ENCODE measurements around the gene MRPL58. TPM values are rescaled to one million over a fixed set of nuclear protein-coding genes. Genes with fewer than 3 reads are reported as not detected.

The MRPL58 gene
- total RNA-seq, 1 donor from 2014 or later, result 52.9 TPM

DNA sequence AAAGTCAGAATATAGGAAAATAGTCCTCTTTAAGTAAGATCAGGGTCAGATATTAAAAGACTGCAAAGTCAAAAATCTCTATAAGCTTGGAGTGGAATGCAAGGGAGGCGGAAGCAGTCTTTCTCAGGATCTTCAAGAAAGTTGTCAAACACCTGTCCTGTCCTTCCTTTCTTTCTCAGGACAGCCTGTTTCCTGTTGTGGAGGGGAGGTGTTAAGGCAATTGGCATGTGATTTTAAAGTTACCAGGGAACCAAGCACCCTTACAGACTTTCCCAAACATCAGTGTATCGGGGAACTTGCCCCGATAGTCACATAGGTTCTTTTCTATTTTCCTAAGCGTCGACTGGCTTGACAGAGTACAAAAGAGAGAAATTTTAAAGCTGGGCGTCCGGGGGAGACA is 32.2 kb downstream of the MRPL58 start:
- intact Hi-C loops (cut with micrococcal nuclease), result loop anchor here (5.0 kb wide), 1 partner anchor 138 kb away; the partner anchor contains the start of gene SUMO2

DNA sequence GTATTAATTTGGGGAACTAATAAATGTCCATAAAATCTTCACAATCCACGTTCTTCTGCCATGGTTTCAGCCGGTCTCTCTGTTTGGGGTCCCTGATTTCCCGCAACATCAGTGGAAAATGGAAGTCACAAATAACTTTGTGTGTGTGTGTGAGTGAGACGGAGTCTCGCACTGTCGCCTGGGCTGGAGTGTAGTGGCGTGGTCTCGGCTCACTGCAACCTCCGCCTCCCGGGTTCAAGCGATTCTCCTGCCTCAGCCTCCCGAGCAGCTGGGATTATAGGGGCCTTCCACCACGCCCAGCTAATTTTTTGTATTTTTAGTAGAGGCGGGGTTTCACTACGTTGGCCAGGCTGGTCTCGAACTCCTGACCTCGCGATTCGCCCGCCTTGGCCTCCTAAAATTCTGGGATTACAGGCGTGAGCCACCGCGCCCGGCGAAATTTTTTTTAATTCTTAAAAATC is 33.5 kb downstream of the MRPL58 start:
- intact Hi-C loops (cut with micrococcal nuclease), result loop anchor here (1.0 to 5.0 kb wide), 3 partner anchors 12 to 136 kb away; partner anchors contain the start of genes ARMC7 and SUMO2

DNA sequence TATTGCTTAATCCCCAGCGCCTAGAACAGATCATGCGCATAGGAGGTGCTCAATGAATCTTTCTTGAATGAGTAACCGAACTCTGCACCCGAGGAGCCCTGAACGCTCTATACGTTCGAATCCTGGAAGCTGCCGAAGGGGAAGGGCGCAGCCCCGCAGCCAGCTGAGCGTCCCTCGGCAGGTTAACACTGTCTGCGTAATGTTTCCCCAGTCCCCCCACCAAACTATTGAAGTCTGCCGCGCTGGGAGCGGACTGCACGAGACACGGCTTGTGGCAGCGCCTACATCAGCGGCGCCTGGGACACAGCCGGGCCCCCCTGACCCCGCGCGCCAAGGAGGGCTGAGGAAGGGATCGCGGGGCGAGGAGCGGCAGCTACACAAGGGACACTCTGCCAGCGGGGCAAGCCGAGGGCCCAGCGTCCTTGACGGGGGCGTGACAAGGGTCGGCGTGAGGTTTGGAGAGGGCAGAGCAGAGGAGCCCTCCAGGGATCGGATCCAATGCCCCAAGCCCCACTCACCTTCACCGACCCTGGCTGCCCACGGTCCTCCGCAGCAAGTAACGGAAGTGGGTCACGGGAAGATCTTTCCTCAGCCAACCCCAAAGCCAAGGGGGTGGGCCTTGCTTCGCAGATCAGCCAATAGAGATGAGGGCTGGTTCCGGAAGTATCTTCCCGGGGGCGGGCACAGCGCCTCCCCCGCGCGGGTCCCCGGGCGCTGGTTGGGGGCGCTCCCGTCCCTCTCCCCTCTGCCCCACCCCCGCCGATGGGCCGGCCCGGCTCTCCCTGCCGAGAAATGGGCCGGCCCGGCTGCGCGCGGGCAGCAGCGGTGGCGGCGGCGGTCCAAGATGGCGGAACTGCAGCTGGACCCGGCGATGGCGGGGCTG is 34.2 kb downstream of the MRPL58 start, which contains the start of the genes ATP5PD and KCTD2:
Gene ATP5PD, minus strand, starts transcription at position 563 of the 883 bp plus-strand sequence. CDS start 4,319 bp downstream, outside the sequence.
Gene KCTD2, plus strand, starts transcription at position 819 of the 883 bp plus-strand sequence. Its CDS starts 26 bp downstream, at position 845.
- intact Hi-C loops (cut with micrococcal nuclease), result loop anchor here (1.0 to 5.0 kb wide), 3 partner anchors 12 to 136 kb away; partner anchors contain the start of genes ARMC7 and SUMO2

DNA sequence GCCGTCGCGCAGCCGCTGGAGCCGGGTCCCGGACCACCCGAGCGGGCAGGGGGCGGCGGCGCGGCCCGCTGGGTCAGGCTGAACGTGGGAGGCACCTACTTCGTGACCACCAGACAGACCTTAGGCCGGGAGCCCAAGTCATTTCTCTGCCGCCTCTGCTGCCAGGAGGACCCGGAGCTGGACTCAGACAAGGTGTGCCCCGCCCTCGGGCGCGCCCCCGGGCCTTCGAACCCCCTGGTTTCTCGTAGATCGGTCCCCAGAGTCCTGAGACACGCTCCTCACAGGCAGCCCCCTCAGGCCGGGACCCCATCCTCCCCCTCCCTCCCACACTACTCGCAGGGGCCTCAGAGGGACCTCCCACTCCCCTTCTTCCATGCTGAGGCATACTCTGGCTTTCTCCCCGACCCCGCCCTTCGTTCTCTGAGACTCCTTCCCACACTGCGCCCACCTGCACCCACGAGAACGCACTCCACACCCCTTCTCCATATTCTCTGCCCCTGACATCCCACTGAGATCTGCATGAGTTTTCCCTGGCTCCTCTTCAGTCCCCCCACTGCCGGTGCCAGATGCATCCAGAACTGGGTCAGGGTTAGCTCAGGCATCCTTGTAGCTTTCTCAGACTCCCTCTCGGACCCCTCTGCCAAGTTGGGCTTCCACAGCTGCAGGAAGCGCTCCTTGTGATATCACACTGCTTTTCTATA is 35.1 kb downstream of the MRPL58 start:
- intact Hi-C loops (cut with micrococcal nuclease), result loop anchor here (2.0 to 5.0 kb wide), 2 partner anchors 61 to 135 kb away; partner anchors contain the start of genes ARMC7 and SUMO2

DNA sequence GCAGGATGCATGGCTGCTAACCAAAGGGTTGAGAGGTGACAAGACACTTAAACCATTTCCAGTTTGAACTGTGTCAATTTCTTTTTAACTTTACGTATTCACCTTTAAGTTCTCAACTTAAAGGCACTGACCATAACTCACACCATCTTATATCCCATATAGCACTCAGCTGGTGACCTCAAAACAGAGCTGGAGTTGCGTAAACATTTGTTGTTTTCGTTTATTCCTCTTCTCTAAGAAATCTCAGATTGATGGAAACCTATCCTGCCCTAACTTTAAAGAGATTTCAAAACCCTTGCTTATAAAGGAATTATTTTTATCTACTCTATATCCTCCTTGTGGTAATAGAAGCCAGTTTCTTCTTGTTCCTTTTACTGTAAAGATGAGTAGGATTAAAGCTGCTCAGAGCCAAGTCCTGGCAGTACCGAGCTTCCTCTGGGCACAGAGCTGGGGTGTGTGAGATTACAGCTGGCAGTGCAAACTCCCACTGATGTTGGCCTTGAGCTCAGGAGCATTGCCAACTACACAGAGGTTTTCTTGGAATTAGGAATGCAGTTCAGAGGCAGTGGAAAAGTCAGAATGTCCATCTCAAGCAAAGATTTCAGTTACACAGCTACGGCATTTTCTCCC is 35.9 kb downstream of the MRPL58 start:
- intact Hi-C loops (cut with micrococcal nuclease), result loop anchor here (5.0 kb wide), 1 partner anchor 134 kb away; the partner anchor contains the start of gene SUMO2

DNA sequence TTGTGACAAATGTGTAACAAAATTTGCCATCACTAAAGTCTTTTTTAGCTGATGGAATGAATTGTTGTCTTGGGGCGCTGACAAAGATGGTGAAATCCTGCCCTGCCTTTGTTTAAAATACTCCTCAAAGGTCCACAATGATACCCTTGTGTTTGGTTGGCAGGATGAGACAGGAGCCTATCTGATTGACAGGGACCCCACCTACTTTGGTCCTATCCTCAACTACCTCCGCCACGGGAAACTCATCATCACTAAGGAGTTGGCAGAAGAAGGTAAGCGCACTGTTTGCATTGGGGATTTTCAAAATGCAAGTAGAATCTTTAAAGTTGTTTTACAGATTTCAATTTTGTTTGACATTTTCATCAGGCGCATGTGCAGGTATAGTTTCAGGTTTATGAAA is 36.6 kb downstream of the MRPL58 start:
- intact Hi-C loops (cut with micrococcal nuclease), result loop anchor here (5.0 kb wide), 1 partner anchor 133 kb away; the partner anchor contains the start of gene SUMO2

DNA sequence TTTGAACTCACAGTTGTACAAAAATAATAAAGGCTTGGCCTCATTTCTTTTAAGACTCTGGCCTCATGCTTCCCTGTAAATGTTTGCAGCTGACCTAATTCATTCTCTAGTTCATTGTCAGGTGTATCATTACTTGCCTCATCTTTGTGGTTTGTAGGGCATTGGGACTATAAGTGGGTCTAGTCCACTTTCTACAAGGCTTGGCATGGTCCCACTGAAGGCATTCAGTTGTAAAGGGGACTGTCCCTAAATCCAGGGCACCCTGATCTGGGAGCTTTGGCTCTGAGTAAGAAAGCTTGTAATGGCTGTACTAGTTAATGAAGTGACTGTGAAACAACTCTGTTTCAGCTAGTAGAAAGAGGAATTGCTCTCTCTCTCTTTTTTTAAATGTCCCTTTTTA is 37.2 kb downstream of the MRPL58 start:
- intact Hi-C loops (cut with micrococcal nuclease), result loop anchor here (5.0 kb wide), 1 partner anchor 133 kb away; the partner anchor contains the start of gene SUMO2

DNA sequence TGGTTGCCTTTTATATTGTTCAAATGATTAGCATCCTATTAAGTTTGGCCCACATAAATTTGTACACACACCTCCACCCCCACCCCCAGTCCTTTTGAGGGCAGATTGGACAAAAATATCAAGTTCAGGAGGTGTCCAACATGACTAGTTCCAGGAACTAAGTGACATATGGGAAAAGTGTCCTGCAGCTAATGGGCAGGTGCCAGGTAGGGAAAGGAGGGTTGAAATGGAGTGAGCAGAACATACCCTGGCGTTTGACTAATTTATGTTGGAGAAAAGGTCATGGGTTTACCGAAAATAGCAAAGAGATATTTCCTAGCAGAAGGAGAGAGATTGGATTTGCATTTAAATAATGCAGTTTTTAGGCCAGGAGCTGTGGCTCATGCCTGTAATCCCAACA is 39.5 kb downstream of the MRPL58 start:
- intact Hi-C loops (cut with micrococcal nuclease), result no loop called here

DNA sequence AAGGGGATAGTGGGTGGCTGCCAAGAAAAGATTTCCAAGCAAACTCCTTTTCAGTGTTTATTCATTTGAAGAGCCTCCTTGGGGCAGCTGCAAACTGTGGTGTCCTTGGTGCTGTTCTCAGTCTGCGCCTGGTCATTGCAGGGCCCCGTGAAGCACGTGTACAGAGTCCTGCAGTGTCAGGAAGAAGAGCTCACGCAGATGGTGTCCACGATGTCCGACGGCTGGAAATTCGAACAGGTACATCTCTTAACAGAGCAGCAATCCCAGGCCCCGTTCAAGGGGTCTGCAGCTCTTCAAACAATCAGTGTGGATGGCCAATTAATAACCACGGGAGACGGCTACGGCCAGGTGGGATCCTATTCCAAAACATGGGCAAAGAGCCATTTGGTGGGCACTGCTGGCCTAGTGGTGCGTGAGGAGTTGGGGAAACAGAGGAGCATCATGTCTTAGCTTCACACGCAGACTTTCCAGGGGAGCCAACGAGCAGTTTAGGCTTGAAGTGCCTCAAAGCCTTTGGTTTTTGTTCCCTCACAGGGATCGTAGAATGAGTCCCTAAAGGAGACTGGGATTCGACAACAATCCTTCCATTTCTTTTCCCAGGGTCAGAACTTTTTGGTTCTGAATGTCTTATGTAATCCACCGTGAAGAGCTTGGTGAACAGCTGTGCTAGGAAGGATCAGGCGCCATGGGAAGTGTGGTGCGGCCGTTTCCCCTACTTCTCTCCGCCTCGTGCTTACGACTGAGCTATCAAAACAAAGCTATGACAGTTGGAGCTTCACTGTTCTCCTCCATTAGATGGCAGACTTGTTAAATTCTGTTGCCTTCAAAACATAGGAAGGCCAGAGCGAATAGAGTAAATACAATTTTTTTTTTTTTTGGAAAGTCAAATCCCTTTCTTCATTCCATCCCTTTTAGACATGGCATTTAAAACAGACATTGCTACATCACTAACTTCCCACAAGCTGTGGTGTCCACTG is 47.2 kb downstream of the MRPL58 start:
- intact Hi-C loops (cut with micrococcal nuclease), result loop anchor here (10.0 kb wide), 1 partner anchor 75 kb away; the partner anchor contains the start of gene NT5C

DNA sequence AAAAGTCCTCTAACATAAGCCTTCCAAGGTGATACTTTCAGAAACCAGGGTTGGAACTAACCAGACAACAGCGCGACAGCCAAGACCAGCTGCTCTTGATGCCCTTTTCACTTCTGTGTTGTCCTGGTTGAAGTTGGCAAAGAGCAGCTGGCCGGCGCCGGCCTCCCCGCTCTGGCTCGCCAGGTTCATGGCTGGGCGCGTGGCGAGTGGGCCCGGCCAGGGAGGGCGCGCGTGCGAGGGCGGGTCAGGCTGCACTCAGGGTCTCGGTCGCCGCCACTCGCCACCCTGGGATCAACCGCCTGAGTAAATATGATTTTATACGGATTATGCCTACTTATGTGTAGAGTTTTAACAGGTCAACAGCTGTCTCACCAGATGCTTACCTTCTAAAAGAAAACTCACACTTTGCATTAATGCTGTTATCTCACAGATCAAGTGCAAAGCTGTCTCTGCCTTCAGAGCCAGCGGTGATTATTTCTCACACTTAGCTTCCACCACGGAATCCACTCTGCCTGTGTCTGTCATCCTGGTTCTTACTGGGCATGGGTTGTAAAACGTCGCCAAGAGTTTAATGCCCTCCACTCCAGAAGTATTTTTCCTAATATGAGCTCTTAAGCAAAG is 48.1 kb downstream of the MRPL58 start:
- intact Hi-C loops (cut with micrococcal nuclease), result loop anchor here (10.0 kb wide), 1 partner anchor 74 kb away; the partner anchor contains the start of gene NT5C

DNA sequence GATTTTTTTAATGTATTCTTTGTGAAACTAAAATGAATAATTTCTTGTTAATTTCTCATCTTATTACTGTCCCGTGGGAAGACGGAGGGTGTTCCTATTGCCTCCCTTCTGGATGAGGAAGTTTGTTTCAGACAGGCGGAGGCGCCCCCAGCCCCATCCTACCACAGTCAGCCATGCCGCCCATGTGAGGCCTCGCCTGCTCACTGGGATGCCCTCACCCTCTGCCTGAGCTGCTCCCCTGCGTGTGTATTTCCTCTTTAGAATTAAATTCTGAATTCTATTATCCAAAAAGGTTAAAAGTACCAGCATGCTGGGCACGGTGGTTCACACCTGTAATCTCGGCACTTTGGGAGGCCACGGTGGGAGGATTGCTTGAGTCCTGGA is 48.6 kb downstream of the MRPL58 start:
- intact Hi-C loops (cut with micrococcal nuclease), result loop anchor here (10.0 kb wide), 1 partner anchor 74 kb away; the partner anchor contains the start of gene NT5C

DNA sequence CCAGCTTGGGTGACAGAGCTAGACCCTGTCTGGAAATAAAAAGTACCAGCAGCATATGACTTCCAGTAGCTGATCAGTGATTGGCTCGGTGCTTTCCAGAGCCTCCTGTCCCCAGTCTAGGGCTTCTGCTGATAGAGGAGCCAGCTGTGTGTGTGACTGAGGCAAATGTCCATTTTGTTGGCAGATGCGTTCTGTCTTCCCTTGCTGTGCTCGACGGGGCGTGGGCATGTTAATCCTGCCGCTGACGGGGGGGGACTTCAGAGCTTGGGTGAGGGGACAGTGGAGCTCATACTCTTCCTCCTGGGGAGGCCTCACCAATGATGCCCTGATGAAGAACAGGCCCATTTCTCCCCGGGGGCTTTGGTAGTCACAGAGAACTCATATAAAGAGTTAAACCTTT is 49.1 kb downstream of the MRPL58 start:
- intact Hi-C loops (cut with micrococcal nuclease), result loop anchor here (10.0 kb wide), 1 partner anchor 73 kb away; the partner anchor contains the start of gene NT5C

DNA sequence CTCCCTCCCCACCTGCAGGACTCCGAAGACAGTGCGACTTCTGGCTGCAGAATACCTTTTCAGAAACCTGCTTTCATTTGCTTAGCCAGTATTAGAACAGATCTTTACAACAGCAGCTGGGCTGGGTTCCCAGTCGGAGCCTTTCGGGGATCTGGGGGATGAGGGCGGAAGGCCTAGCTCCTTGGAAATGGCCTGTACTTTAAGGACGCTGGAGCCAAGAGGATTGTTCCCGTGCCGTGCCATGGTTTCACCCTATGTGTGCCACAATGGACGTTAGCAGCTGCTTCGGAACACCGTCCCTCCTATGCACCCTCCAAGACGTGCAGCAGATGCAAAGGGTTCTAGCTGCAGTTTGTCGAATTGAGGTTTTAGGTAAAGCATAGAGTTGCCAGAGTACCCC is 50.7 kb downstream of the MRPL58 start:
- intact Hi-C loops (cut with micrococcal nuclease), result loop anchor here (10.0 kb wide), 1 partner anchor 72 kb away; the partner anchor contains the start of gene NT5C

DNA sequence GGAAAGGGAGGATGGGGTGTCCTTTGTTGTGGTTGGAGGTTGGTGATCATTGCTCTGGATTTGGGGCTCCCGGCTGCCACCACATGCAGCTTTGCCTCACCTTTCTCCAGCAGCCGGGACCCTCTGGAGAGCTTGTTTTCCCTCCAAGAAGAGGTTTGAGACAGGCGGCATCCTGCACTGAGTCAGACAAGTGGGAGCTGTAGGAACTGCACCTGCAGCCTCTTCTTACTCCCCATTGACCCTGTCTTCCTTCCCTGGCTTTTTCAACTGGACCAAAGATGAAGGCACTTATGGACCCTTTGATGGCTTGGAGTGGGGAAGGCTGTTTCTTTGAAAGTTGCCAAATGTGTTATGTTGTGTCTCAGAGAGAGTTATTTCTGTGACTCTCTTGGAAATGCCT is 51.2 kb downstream of the MRPL58 start:
- intact Hi-C loops (cut with micrococcal nuclease), result loop anchor here (10.0 kb wide), 1 partner anchor 71 kb away; the partner anchor contains the start of gene NT5C

DNA sequence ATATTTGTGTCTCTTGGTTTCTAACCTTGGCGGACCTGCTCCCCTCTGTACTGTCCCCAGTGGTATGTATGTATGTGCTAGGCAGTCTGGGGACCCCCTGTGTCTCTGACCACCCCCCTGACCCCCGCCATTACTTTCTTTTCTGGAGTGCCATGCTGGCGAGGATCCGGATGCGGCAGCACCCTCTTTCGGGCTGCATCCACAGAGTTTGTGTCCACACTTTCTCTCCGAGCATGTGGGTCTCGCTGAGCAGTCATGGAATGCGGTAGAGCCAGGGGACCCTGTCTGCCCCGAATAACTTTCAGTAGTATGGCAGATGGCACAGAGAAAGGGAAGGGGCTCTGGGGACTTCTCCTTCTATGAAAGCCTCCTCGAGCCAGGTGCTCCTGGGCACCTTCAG is 51.6 kb downstream of the MRPL58 start:
- intact Hi-C loops (cut with micrococcal nuclease), result loop anchor here (10.0 kb wide), 1 partner anchor 71 kb away; the partner anchor contains the start of gene NT5C

DNA sequence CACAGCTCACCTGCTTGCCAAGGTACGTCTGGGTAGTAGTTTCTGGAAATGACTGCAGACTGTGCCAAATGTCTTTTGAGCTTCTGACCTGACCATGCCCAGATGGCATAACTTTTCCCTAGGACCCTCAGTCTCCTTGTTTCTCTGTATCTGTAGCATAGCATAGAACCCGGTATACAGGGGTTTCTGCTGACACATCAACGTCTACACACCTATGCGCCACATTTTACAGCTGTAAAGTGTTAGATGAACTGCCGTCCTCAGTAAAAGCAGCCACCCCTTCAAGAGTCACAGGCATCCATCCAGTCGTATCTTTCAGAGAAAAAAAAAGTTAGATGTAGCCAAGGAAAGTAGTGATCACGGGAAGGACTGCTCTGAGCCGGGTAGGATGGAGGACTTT is 52.0 kb downstream of the MRPL58 start:
- intact Hi-C loops (cut with micrococcal nuclease), result loop anchor here (10.0 kb wide), 1 partner anchor 70 kb away; the partner anchor contains the start of gene NT5C

DNA sequence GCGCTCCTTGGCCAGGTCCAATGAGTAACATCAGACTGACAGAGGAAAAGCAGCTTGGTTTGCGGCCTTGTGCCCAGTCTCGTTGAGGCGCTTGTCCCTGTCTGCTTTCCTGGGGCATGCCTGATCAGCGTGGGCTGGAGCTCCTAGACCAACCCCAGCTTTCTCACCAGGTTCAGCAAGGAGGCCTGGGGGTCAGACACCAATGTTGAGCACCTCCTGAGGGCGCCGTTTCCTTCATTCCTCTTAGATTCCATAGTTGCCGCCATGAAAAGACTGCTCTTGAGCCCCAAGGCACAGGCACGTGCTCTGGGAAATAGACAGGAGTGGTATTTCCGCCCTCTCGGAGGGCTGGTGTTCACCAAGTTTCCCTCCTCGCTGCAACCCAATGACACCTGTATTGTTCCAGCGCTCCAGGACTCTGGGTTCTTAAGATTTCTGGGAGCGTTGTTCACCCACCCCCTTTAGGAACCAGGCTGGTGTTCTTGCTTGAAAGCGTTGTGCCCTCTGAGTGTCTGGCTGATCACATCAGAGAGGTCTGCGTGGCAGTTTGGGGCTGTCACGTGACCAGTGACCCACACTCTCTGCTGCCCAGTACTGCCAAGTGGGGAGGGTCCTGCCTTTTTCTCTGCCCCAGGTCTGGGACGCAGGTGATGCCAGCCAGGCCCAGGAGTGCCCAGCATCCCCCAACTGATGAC is 52.5 kb downstream of the MRPL58 start:
- intact Hi-C loops (cut with micrococcal nuclease), result loop anchor here (10.0 kb wide), 1 partner anchor 70 kb away; the partner anchor contains the start of gene NT5C

All from T-helper 2 cell treated with Interferon-gamma antibody and Interleukin-4, amounts not matched to agents 100 ng/mL and 5 ng/mL, for 36 hours (primary cell).